Psoas muscle (tissue), 8 donors: ENCODE data around the gene CDH18. TPM values are rescaled to one million over a fixed set of nuclear protein-coding genes. Genes with fewer than 3 reads are reported as not detected.

Source experiments
- ATAC-seq, 4 donors: fragments of 200-7000 bp; cut with Tn5 transposase; one replicate each; pipeline ENCODE4 v1.9.1; 2020; ENCODE audit warnings: moderate library complexity in 3 of 4, mild to moderate bottlenecking in 2 of 4
- DNase-seq, 2 donors: peaks; one replicate each; pipeline ENCODE4 v3.0.0-alpha.2; 2020
- H3K27ac ChIP-seq: fragments of 200-600 bp; one replicate; pipeline ENCODE4 v1.8.0; 2022
- H3K27me3 ChIP-seq, 3 donors: fragments of 200-600 bp in 1 of 3; one replicate each; pipeline versions ENCODE4 v1.6.1 to v1.8.0; 2013 to 2022; ENCODE audit warnings: low read length in 2 of 3, mild to moderate bottlenecking in 2 of 3, moderate library complexity in 1 of 3; ENCODE audit not compliant: insufficient read depth in 3 of 3
- H3K36me3 ChIP-seq, 2 donors: fragments of 200-600 bp in 1 of 2; one replicate each; pipeline versions ENCODE4 v1.6.1 to v1.8.0; 2013 to 2022; ENCODE audit warnings: low read depth in 1 of 2, mild to moderate bottlenecking in 1 of 2, moderate library complexity in 1 of 2; ENCODE audit not compliant: insufficient read depth in 1 of 2
- H3K4me1 ChIP-seq: fragments of 200-600 bp; one replicate; pipeline ENCODE4 v1.8.0; 2022
- H3K4me3 ChIP-seq: fragments of 200-600 bp; one replicate; pipeline ENCODE4 v1.8.0; 2022; ENCODE audit warnings: mild to moderate bottlenecking
- H3K9me3 ChIP-seq: fragments of 200-600 bp; one replicate; pipeline ENCODE4 v1.8.0; 2022
- CTCF ChIP-seq: fragments of 200-600 bp; IDR thresholded peaks from one replicate; pipeline ENCODE4 v1.8.0; 2022; ENCODE audit warnings: antibody characterized with exemption
- whole genome bisulfite sequencing, 3 donors: extraction: QIAGEN DNeasy Blood & Tissue Kit; methylation state at CpG; one replicate each; pipeline versions ENCODE4 v1.1.6 to v1.1.7; 2013; 5-methylcytosine and 5-hydroxymethylcytosine counted together
- intact Hi-C, 2 donors: fragments of 100-400 bp; cut with DNase I; formaldehyde crosslinking; loops; one replicate each; pipeline versions ENCODE4 v1.11.0 to v1.14.2; 2022
- polyA plus RNA-seq, 3 donors: library from polyadenylated mRNA; stranded (reverse); fragments of 200-250 nt; gene quantifications; one replicate each; pipeline ENCODE4 v1.2.3, GENCODE V29; 2013
- total RNA-seq, 4 donors: library from RNA; stranded (reverse); fragmentation: NEBNext Ultra II Directional in 2 of 4; extraction: Animal tissue kit (Norgen Biotek cat#: 25700) in 2 of 4; gene quantifications; one replicate each; pipeline versions ENCODE4 v1.2.1 to v1.2.4, GENCODE V29; 2021 to 2023
- donor health status: healthy with polysubstance abuse.
- donor health status: DM: no; HTN: no; CAD: no; lungs with moderate emphysema.
- donor health status: Bipolar disorder and iron deficiency.
- donor health status: healthy.
- donor health status: DM: yes; HTN: yes; CAD: no.
- donor health status: DM: no; HTN: no; CAD: no.
- donor health status: DM: no; HTN: no; CAD: no.
- donor health status: DM: yes; HTN: yes; CAD: no.

The CDH18 gene
- total and polyA plus RNA-seq, 7 donors: 0.03 TPM; not detected in 5

- 66 to 76% (median 70%) methylated on average over 4 of the region's 4 CpGs for WGBS, 3 donors
- DNase-seq (no peak), ATAC-seq (no peak)
- Histone ChIP-seq H3K36me3 (no peaks in the 10 kb centered on the region), H3K27ac (no peak overlapping the region), H3K9me3 (no peaks in the 10 kb centered on the region), H3K27me3 (no peaks in the 10 kb centered on the region), H3K4me1 (no peaks in the 10 kb centered on the region), H3K4me3 (no peak overlapping the region)
- intact Hi-C loops: no loop called here
- TF ChIP-seq CTCF: no peak
These were observed 292.9 kb downstream of the CDH18 start for GRCh38 chr5:19694949-19695611.

GRCh38 chr5:19690978-19691377 lies 297.0 kb downstream of the CDH18 start:
- Histone ChIP-seq H3K4me3 (no peak overlapping the region), H3K9me3 (no peaks in the 10 kb centered on the region), H3K36me3 (no peaks in the 10 kb centered on the region), H3K27ac (no peak overlapping the region), H3K4me1 (no peaks in the 10 kb centered on the region), H3K27me3 (no peaks in the 10 kb centered on the region)
- DNase-seq (no peak), ATAC-seq (no peak)
- intact Hi-C loops: no loop called here
- WGBS, 3 donors: 82 to 92% (median 85%) methylated on average over 1 of the region's 1 CpG
- TF ChIP-seq CTCF: no peak

- ATAC-seq (no peak), DNase-seq (no peak)
- Histone ChIP-seq H3K4me3 (no peak overlapping the region), H3K9me3 (no peaks in the 10 kb centered on the region), H3K27me3 (no peaks in the 10 kb centered on the region), H3K36me3 (no peaks in the 10 kb centered on the region), H3K4me1 (no peaks in the 10 kb centered on the region), H3K27ac (no peak overlapping the region)
- intact Hi-C loops: no loop called here
- WGBS, 3 donors: 87 to 90% (median 88%) methylated on average over 3 of the region's 3 CpGs
- TF ChIP-seq CTCF: no peak
These were observed 302.5 kb downstream of the CDH18 start for GRCh38 chr5:19685473-19685872.

GRCh38 chr5:19676895-19677294 lies 311.1 kb downstream of the CDH18 start:
- no peaks in the 10 kb centered on the region for H3K9me3 ChIP-seq
- intact Hi-C loops: no loop called here
- no peaks in the 10 kb centered on the region for H3K36me3 ChIP-seq
- no peak overlapping the region for H3K4me3 ChIP-seq
- no peaks in the 10 kb centered on the region for H3K27me3 ChIP-seq
- H3K4me1 ChIP-seq: no peaks in the 10 kb centered on the region
- H3K27ac ChIP-seq: no peak overlapping the region
- ATAC-seq (no peak), DNase-seq (no peak)
- 39 to 70% (median 64%) methylated on average over 3 of the region's 3 CpGs for WGBS, 3 donors
- TF ChIP-seq CTCF: no peak

GRCh38 chr5:19660679-19661078 lies 327.3 kb downstream of the CDH18 start:
- Histone ChIP-seq H3K9me3 (no peaks in the 10 kb centered on the region), H3K4me3 (no peak overlapping the region), H3K27ac (no peak overlapping the region), H3K27me3 (no peaks in the 10 kb centered on the region), H3K36me3 (no peaks in the 10 kb centered on the region), H3K4me1 (no peaks in the 10 kb centered on the region)
- intact Hi-C loops: no loop called here
- WGBS, 3 donors: 74 to 83% (median 81%) methylated on average over 1 of the region's 1 CpG
- TF ChIP-seq CTCF: no peak
- ATAC-seq: no peak
- no peak for DNase-seq
